ENCODE measurements around the gene MIS18A.

GRCh38 chr21:32321480-32321879, 42.6 kb upstream of the MIS18A start:
- no peak for TF ChIP-seq POLR2A (IDR thresholded peaks at IDR 0.05)
- no peak for TF ChIP-seq CTCF (IDR thresholded peaks at IDR 0.05)

Data from adrenal gland (tissue), 5 donors.